ENCODE results near the gene RNF151. TPM values are rescaled to one million over a fixed set of nuclear protein-coding genes. Genes with fewer than 3 reads are reported as not detected.
"Not testable (repeated sequence)": the region's sequence is repeated elsewhere in the genome, so short reads cannot be mapped to it uniquely, and the experiment has no call there.

RNF151 gene
- total RNA-seq, 1 donor from 2014 or later, result not detected

DNA sequence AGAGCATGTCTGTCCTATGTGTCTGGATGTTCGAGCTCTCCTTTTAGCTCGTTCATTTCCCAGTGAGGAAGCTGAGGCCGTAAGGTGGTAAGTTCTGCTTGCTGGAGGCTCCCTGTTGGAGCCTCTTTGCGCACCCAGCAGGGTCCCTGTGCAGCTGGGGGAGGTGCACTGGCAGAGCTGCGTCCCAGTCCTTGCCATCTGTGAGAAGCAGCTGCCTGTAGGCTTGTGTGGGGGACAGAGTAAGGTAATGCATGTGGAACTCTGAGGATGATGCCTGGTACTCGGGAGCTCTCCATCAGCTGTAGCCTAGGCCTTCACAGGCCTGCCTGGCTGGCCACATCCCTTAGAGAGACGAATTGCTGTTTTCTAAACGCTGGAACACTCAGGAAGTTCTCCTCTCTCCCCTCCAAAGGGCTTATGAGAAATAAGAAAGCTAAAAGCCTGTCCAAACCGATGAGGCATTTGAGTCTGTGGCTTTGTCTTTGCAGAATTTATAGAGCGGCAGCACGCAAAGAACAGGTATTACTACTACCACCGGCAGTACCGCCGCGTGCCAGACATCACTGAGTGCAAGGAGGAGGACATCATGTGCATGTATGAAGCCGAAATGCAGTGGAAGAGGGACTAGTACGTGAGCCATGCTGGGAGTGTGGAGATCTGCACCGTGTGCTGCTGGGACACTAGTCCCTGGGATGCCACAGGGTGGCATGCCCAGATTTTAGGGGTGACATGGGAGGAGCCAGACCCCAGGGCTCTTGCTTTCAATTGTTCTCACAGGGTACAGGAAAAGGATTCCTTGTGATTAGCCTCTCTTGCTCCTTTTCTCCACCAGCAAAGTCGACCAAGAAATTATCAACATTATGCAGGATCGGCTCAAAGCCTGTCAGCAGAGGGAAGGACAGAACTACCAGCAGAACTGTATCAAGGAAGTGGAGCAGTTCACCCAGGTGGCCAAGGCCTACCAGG lies 5.7 kb upstream of the RNF151 start:
- no peak for DNase-seq (ENCODE audit: low read depth, low spot score)
- H3K27me3 Mint-ChIP-seq (ENCODE audit: low read depth), result peaks cover 15% of the 10 kb centered on the region
- H3K4me1 Mint-ChIP-seq, result peaks cover 48% of the 10 kb centered on the region
- H3K4me3 Mint-ChIP-seq, result peak overlapping the region; percentile 90
- no peak overlapping the region for H3K27ac Mint-ChIP-seq (ENCODE audit: unreplicated experiment)
- H3K36me3 Mint-ChIP-seq (ENCODE audit: low read depth), result peaks cover 29% of the 10 kb centered on the region
- TF ChIP-seq, protein P1, sequence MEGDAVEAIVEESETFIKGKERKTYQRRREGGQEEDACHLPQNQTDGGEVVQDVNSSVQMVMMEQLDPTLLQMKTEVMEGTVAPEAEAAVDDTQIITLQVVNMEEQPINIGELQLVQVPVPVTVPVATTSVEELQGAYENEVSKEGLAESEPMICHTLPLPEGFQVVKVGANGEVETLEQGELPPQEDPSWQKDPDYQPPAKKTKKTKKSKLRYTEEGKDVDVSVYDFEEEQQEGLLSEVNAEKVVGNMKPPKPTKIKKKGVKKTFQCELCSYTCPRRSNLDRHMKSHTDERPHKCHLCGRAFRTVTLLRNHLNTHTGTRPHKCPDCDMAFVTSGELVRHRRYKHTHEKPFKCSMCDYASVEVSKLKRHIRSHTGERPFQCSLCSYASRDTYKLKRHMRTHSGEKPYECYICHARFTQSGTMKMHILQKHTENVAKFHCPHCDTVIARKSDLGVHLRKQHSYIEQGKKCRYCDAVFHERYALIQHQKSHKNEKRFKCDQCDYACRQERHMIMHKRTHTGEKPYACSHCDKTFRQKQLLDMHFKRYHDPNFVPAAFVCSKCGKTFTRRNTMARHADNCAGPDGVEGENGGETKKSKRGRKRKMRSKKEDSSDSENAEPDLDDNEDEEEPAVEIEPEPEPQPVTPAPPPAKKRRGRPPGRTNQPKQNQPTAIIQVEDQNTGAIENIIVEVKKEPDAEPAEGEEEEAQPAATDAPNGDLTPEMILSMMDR (conservative IDR thresholded peaks at IDR 0.05), result no peak
- no peaks in the 10 kb centered on the region for H3K9me3 Mint-ChIP-seq

DNA sequence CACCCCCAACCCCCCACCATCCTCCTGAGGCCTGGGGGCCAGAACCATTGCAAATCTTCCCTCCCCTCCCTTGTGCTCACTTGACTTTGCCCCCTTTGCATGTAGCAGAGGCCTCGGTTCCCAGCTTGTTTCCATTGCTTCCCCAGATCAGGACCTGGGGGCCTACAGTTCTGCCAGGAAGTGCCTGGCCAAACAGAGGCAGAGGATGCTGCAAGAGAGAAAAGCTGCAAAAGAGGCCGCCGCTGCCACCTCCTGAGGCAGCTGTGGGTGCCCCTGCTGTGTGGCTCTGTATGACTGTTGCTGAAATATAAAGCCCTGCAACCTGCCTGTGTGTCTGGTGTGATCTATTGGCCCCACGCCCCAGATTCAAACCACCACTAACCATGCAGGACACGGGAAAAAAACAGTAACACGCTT lies 5.0 kb upstream of the RNF151 start:
- H3K27ac Mint-ChIP-seq (ENCODE audit: unreplicated experiment), result no peak overlapping the region
- H3K9me3 Mint-ChIP-seq, result no peaks in the 10 kb centered on the region
- DNase-seq (ENCODE audit: low read depth, low spot score), result no peak
- H3K4me1 Mint-ChIP-seq, result peaks cover 48% of the 10 kb centered on the region
- peaks cover 29% of the 10 kb centered on the region for H3K36me3 Mint-ChIP-seq (ENCODE audit: low read depth)
- TF ChIP-seq, protein P1 (conservative IDR thresholded peaks at IDR 0.05), result no peak
- peak overlapping the region; percentile 92 for H3K4me3 Mint-ChIP-seq
- peaks cover 15% of the 10 kb centered on the region for H3K27me3 Mint-ChIP-seq (ENCODE audit: low read depth)

DNA sequence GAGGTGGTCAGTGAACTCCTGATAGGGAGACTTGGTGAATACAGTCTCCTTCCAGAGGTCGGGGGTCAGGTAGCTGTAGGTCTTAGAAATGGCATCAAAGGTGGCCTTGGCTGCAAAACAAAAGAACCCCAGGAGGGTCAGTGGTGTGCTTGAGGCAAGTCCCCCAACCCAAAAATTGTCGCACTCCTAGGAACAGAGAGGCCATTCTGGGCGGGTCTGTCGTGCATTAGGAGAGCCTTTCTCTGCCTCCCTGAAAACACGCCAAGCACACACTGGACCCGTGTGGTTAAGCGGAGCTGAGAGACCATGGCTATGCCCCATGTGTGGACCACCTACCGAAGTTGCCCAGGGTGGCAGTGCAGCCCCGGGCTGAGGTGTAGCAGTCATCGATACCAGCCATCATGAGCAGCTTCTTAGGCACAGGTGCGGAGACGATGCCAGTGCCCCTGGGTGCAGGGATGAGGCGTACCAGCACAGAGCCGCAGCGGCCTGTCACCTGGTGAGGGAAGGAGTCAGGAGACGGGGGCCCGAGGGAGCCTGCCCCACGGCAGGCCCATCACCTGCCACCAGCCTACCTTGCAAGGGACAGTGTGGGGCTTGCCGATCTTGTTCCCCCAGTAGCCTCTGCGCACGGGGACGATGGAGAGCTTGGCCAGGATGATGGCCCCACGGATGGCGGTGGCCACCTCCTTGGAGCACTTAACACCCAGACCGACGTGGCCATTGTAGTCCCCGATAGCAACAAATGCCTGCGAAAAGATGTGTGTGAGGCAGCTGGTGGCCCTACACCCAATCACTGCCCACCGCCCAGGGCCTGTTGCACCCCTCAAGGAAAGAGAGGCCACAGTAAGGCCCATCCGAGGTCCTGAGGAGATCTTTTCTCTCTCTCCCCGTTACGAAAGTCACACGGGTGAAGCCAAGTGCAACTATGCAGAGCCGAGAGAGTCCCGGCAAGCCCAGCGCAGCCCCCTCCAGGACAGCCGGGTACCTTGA lies 4.2 kb upstream of the RNF151 start:
- peak overlapping the region; percentile 96 for H3K27ac Mint-ChIP-seq (ENCODE audit: unreplicated experiment)
- DNase-seq (ENCODE audit: low read depth, low spot score); H3K9me3 Mint-ChIP-seq: not testable (repeated sequence)
- H3K4me1 Mint-ChIP-seq, result peaks cover 48% of the 10 kb centered on the region
- H3K27me3 Mint-ChIP-seq (ENCODE audit: low read depth), result peaks cover 15% of the 10 kb centered on the region
- peak overlapping the region; percentile 92 for H3K4me3 Mint-ChIP-seq
- peaks cover 29% of the 10 kb centered on the region for H3K36me3 Mint-ChIP-seq (ENCODE audit: low read depth)

DNA sequence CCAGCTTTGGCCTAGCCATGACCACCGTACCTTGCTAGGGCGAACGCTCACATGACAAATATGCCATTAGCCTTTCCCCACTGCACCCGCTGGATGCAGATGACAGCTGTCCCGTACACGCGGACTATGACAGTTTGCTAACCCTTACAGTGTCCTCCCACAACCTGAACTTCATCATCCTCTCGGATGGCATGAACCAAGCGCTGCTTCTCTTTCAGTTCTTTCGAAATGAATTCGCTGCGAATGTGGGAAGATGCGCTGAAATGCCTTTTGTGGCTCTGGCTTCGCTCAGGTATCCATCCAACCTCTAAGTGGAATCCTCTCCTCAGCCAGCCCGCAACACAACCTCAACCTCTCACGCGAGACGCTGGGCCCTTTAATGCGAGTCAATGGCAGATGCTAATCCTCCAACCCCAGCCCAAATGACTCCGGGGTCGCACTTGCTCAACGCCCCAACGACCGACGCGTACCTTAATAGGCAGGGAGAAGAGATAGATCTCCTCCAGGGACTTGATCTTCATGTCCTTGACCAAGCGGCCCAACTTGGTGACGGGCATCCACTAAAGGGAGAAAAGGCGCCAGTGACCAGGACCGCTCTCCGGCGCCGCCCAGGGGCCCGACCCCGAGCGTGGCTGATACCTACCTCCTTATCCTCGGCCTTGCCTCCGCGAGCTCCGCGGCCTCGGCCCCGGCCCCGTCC lies 2.7 kb upstream of the RNF151 start:
- H3K4me3 Mint-ChIP-seq, result peak overlapping the region; percentile 92
- peaks cover 15% of the 10 kb centered on the region for H3K27me3 Mint-ChIP-seq (ENCODE audit: low read depth)
- no peaks in the 10 kb centered on the region for H3K9me3 Mint-ChIP-seq
- H3K27ac Mint-ChIP-seq (ENCODE audit: unreplicated experiment), result peak overlapping the region; percentile 96
- TF ChIP-seq, protein P1 (conservative IDR thresholded peaks at IDR 0.05), result no peak
- H3K36me3 Mint-ChIP-seq (ENCODE audit: low read depth), result peaks cover 29% of the 10 kb centered on the region
- DNase-seq (ENCODE audit: low read depth, low spot score), result no peak
- H3K4me1 Mint-ChIP-seq, result peaks cover 47% of the 10 kb centered on the region

DNA sequence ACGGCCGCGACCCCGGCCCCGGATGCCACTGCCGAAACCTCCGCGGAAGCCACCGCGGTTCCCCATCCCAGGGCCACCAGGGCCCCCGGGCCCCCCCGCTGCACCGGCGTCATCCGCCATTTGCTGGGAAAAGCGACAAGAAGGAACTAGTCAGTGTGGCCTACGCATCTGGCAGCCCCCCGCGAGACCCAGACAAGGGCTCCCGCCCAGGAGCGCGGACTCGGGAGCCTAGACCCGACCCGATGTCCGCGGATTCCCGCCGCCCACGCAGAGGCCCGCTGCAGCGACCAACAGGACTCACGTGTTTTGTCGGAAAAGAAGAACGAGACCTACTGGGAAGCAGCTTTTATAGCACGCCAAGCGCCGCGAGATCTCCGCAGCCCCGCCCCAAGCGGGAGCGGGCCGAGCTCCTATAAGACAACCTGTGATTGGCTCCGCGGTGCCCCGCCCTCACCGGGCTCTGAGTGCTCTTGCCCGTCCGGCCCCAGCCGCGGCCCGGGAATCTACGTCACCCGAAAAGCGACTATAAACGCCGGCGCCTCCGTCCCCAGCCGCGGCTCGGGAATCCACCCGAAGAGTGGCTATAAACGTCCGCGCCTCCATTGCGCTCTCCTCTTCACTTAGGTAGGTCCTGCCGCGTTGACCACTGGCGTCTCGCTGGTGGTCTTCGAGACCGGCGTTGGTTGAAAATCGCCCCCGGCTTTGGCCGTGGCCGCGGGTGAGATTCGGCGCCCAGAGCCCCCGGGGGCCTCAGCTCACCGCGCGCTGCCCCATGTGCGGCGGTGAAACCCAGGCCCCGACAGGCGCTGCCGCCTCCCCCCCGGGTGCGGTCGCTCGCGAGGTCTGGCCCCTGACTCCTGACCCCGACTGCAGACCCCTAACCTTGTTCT lies 1.9 kb upstream of the RNF151 start, which contains the start of gene RPS2:
Gene RPS2, minus strand, starts transcription at position 321 of the 890 bp plus-strand sequence. Its CDS starts 201 bp downstream, at position 120.
- H3K27ac Mint-ChIP-seq (ENCODE audit: unreplicated experiment), result peak within 1 kb of the TSS; percentile 99
- TF ChIP-seq, protein P1 (conservative IDR thresholded peaks at IDR 0.05), result no peak
- DNase-seq (ENCODE audit: low read depth, low spot score), result peak; percentile 97
- no peaks in the 10 kb centered on the region for H3K9me3 Mint-ChIP-seq
- H3K4me1 Mint-ChIP-seq, result peaks cover 44% of the 10 kb centered on the region
- peaks cover 29% of the 10 kb centered on the region for H3K36me3 Mint-ChIP-seq (ENCODE audit: low read depth)
- peak within 1 kb of the TSS; percentile 92 for H3K4me3 Mint-ChIP-seq
- peaks cover 15% of the 10 kb centered on the region for H3K27me3 Mint-ChIP-seq (ENCODE audit: low read depth)

Data from neural crest cell (in vitro differentiated cells).